Progenitor cell of endocrine pancreas (in vitro differentiated cells): ENCODE data around the gene RAPGEF1. TPM values are rescaled to one million over a fixed set of nuclear protein-coding genes. Genes with fewer than 3 reads are reported as not detected.

Source experiments
- DNase-seq: peaks from one replicate; pipeline ENCODE4 v3.0.0; 2021; ENCODE audit warnings: low spot score; ENCODE audit not compliant: unreplicated experiment
- H3K27ac Mint-ChIP-seq: 2 replicates; pipeline ENCODE4 v1.8.0; 2021; ENCODE audit warnings: mild to moderate bottlenecking, moderate library complexity, mixed read lengths
- H3K27me3 Mint-ChIP-seq: 2 replicates; pipeline ENCODE4 v1.8.0; 2021; ENCODE audit warnings: mixed read lengths
- H3K36me3 Mint-ChIP-seq: 2 replicates; pipeline ENCODE4 v1.8.0; 2022; ENCODE audit warnings: mixed read lengths; ENCODE audit not compliant: insufficient read depth
- H3K4me1 Mint-ChIP-seq: 2 replicates; pipeline ENCODE4 v1.8.0; 2021; ENCODE audit warnings: low read depth, mixed read lengths
- H3K4me3 Mint-ChIP-seq: 2 replicates; pipeline ENCODE4 v1.8.0; 2021; ENCODE audit warnings: low read depth, mild to moderate bottlenecking, moderate library complexity, mixed read lengths
- H3K9me3 Mint-ChIP-seq: 2 replicates; pipeline ENCODE4 v1.8.0; 2021; ENCODE audit warnings: low read depth, mixed read lengths
- CTCF ChIP-seq: fragments of 200-600 bp; sonication (generic); IDR thresholded peaks from one replicate; pipeline ENCODE4 v1.5.0; 2021; ENCODE audit warnings: antibody characterized with exemption, mild to moderate bottlenecking; ENCODE audit not compliant: unreplicated experiment
- total RNA-seq: library from RNA; stranded (reverse); gene quantifications from 2 replicates; pipeline ENCODE4 v1.2.1, GENCODE V29; 2021

Gene RAPGEF1
- total RNA-seq, 1 donor from 2014 or later = 57.3 TPM

DNA sequence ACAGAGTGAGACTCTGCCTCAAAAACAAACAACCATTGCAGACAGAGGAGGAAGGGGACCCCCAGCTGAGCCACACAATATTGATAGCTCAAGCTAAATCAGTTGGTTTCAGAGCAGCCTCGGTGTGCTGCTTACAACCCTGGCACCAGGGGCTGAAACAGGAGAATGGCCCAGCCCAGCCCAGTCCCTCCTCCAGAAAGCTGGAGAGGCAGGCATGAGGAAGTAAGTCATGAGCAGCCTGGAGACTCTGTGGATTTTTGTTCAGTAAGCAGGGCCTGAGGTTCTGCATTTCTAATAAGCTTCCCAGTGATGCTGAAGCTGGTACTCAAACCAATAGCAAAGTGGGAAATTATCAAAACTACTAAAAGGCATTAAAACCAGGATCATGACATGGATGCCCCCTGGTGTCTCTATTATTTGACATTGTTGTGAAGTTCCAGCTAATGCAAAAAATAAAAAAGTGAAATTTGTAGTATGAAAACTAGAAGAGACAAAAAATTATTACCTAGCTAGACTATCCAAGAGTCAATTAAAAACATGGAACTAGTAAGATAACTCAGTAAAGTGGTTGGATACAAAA is 180.4 kb downstream of the RAPGEF1 start:
- H3K4me1 Mint-ChIP-seq = peaks cover 5% of the 10 kb centered on the region
- peaks cover 19% of the 10 kb centered on the region for H3K27me3 Mint-ChIP-seq
- no peak overlapping the region for H3K4me3 Mint-ChIP-seq
- DNase-seq = no peak
- H3K9me3 Mint-ChIP-seq = peaks cover 5% of the 10 kb centered on the region
- peaks cover 10% of the 10 kb centered on the region for H3K36me3 Mint-ChIP-seq
- TF ChIP-seq CTCF = no peak
- no peak overlapping the region for H3K27ac Mint-ChIP-seq

- H3K4me1 Mint-ChIP-seq = peaks cover 6% of the 10 kb centered on the region
- no peak overlapping the region for H3K27ac Mint-ChIP-seq
- H3K4me3 Mint-ChIP-seq = no peak overlapping the region
- peaks cover 5% of the 10 kb centered on the region for H3K9me3 Mint-ChIP-seq
- DNase-seq = no peak
- no peak for TF ChIP-seq CTCF
- H3K36me3 Mint-ChIP-seq = peaks cover 12% of the 10 kb centered on the region
- peaks cover 28% of the 10 kb centered on the region for H3K27me3 Mint-ChIP-seq
Measured at GRCh38 chr9:131557855-131558548, 181.9 kb downstream of the RAPGEF1 start.

DNA sequence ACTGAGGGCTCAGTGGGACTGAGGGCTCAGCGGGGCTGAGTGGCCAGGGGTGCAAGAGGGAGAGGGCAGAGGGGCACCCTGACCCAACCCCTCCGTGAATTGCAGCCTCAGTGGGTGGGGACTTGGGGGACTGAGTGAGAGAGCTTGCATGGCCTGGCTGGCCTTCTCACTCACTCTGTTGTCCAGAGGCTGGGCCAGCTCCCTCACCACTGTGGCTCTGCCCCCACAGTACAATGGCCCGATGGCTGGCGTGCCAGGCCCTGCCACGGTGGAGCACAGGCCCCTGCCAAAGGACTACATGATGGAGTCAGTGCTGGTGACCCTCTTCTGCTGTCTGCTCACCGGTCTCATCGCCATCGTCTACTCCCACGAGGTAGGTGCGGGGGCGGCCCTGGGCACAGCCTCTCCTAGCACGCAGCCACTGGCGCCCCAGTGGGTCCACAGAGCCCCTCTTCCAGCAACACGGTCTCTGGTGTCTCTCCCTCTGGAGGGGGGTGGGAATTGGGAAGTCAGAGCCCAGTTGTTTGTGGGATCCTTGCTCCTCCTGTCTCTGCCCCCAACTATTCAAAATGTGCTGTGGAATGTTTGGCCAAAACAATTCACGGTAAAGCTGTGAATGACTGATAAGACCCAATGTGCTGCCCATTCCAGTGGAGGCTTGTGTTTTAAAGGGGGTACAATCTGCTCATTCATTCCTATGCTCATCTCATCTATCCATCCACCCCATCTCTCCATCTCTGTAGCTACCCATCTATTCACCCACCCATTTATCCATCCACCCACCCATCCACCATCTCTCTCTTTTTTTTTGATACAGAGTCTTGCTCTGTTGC is 183.8 kb downstream of the RAPGEF1 start:
- H3K27me3 Mint-ChIP-seq = peaks cover 30% of the 10 kb centered on the region
- no peak for TF ChIP-seq CTCF
- peaks cover 5% of the 10 kb centered on the region for H3K9me3 Mint-ChIP-seq
- H3K4me1 Mint-ChIP-seq = peaks cover 5% of the 10 kb centered on the region
- H3K4me3 Mint-ChIP-seq = no peak overlapping the region
- H3K27ac Mint-ChIP-seq = no peak overlapping the region
- peaks cover 13% of the 10 kb centered on the region for H3K36me3 Mint-ChIP-seq
- no peak for DNase-seq

DNA sequence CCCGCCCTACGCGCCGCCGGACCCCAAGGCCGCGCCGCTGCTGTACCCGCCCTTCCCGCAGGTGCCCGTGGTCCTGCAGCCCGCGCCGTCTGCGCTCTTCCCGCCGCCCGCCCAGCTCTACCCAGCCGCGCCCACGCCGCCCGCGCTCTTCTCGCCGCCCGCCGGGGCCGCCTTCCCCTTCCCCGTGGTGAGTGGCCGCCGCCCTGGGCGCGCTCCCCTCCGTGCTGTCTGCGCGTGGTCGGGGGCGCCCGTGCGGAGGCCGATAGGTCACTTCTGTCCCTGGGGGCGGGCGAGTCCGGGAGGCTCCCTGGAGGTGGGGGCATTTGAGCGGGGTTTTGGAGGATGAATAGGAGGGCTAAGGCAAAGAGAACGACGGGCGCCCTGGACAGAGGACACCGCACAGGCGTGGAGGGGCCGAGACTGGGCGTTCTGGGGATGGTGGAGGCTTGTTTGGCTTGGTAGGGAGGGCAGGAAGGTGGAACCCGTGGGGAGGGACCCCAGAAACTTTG is 185.0 kb downstream of the RAPGEF1 start:
- DNase-seq = no peak
- no peak for TF ChIP-seq CTCF
- Mint-ChIP-seq H3K27me3 (peaks cover 37% of the 10 kb centered on the region), H3K4me3 (peak overlapping the region; percentile 44), H3K4me1 (peaks cover 7% of the 10 kb centered on the region), H3K9me3 (peaks cover 2% of the 10 kb centered on the region), H3K36me3 (peaks cover 13% of the 10 kb centered on the region), H3K27ac (no peak overlapping the region)

DNA sequence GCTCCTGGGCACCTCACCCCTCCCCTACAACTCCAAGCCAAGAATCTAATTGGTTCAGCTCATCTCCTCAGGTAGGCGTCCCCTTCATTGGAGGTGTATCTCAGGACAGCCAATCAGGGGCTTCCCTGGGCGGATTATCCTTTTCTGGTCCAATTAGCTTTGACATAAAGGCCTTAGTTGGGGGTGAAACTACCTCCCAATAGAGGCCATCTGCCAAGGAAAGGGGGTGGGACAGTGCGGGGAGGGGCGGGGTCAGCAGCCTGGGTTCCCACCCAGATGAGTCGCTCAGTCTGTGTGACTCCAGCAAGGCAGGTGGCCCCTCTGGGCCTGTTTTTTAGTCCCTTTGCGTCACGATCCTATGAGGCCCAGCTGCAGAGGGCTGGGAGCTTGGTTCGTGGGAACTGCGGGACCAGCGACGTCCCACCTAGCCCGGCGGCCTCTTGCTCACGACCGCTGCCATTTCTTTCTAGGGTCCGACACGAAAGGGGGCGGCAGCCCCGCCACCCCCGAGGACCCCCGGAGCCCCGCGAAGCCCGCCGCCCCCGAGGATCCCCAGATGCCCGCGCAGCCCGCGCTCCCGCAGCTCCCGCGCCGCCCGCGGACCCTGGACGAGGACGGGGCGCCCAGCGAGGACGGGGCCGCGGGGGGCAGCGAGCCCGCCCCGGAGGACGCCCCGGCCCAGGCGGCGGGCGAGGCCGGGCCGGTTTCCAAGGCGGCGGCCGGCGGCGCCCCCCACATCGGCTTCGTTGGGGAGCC is 185.6 kb downstream of the RAPGEF1 start:
- H3K27me3 Mint-ChIP-seq = peaks cover 43% of the 10 kb centered on the region

More for the DNA sequence above, 185.6 kb downstream of the RAPGEF1 start:
- no peak overlapping the region for H3K27ac Mint-ChIP-seq
- peaks cover 7% of the 10 kb centered on the region for H3K4me1 Mint-ChIP-seq
- H3K9me3 Mint-ChIP-seq = no peaks in the 10 kb centered on the region
- TF ChIP-seq CTCF = no peak
- no peak for DNase-seq
- H3K36me3 Mint-ChIP-seq = peaks cover 10% of the 10 kb centered on the region
- H3K4me3 Mint-ChIP-seq = no peak overlapping the region
